Heart left ventricle (tissue), 13 donors: ENCODE measurements around the gene GRM5.

Experiments used
- POLR2A ChIP-seq, 2 donors: fragments of 450-650 bp; IDR thresholded peaks; one replicate each; pipeline ENCODE4 v1.6.1; 2017; ENCODE audit warnings: antibody characterized with exemption in 2 of 2, mild to moderate bottlenecking in 2 of 2, moderate library complexity in 2 of 2
- TF ChIP-seq, protein P1 (sequence below), 12 donors: fragments of 200-600 bp; sonication (generic) in 4 of 12; IDR thresholded peaks; one replicate each; pipeline versions ENCODE4 v1.5.0 to v1.8.0; 2018 to 2022; ENCODE audit warnings: antibody characterized with exemption in 12 of 12, mild to moderate bottlenecking in 5 of 12
- donor health status: ischemic (EF 13 %, LVEDD 7.1; RV severe dilation, severe dysfunction).
- donor health status: DM: no; HTN: yes; CAD: no.
- donor health status: DM: no; HTN: no; CAD: no.
- donor health status: ischemic (EF 25% LVEDD 6.9; RV normal size, moderate dysfunction).
- donor health status: ischemic (EF 25% LVEDD 5.7; RV mildly dilated, moderate dysfunction).
- donor health status: ischemic (EF 35%, LVEDD 5.7; RV mildly dilated, moderate dysfunction).
- donor health status: nonischemic (EF 11% LVEDD 7.7; RV severe dilation, severe dysfunction).
- donor health status: DM: yes; HTN: yes; CAD: no.
- donor health status: PGD.
- donor health status: ischemic (EF 29% LVEDD 5.4; RV normal size, mild dysfunction).
- donor health status: nonischemic (EF 23%, LVEDD 6.1; RV moderate dilation, normal function).

DNA sequence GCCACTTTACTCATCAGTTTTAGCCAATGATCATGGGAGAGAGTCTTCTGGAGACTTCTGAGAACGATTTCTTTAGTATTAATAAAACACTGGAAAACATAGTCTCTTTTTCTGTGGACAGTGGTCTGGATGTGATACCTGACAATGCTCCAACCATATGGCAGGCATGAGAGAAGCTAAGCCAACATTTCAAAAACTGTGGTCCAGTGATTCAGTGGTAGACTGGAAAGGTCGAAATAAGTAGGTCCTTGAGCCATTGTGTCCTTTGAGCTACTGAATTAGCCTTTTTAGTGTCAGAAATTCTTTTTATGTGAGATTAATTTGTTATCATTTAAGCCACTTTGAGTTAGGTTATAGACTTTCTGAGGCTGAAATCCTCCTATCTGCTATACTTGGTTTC is 530.5 kb downstream of the GRM5 start:
- TF ChIP-seq POLR2A (IDR thresholded peaks at IDR 0.05) = no peak
- TF ChIP-seq, protein P1, sequence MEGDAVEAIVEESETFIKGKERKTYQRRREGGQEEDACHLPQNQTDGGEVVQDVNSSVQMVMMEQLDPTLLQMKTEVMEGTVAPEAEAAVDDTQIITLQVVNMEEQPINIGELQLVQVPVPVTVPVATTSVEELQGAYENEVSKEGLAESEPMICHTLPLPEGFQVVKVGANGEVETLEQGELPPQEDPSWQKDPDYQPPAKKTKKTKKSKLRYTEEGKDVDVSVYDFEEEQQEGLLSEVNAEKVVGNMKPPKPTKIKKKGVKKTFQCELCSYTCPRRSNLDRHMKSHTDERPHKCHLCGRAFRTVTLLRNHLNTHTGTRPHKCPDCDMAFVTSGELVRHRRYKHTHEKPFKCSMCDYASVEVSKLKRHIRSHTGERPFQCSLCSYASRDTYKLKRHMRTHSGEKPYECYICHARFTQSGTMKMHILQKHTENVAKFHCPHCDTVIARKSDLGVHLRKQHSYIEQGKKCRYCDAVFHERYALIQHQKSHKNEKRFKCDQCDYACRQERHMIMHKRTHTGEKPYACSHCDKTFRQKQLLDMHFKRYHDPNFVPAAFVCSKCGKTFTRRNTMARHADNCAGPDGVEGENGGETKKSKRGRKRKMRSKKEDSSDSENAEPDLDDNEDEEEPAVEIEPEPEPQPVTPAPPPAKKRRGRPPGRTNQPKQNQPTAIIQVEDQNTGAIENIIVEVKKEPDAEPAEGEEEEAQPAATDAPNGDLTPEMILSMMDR (IDR thresholded peaks at IDR 0.05) = no peak
